ENCODE measurements around the gene CCDC121.

Gene CCDC121

DNA sequence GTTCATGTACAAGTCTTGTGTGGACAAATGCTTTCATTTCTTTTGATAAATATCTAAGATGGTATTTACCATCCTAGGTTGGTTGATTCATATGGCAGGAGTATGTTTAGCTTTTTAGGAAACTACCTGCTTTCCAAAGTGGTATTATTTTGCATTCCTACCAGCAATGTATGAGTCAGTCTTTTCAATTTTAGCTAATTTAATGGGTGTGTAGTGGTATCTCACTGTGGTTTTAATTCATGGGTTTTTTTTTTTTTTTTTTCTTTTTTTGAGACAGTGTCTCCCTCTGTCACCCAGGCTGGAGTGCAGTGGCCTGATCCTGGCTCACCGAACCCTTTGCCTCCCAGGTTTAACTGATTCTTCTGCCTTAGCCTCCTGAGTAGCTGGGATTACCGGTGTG is 41.8 kb downstream of the CCDC121 start:
- intact Hi-C loops (cut with DNase I) = no loop called here
- no peak for DNase-seq

DNA sequence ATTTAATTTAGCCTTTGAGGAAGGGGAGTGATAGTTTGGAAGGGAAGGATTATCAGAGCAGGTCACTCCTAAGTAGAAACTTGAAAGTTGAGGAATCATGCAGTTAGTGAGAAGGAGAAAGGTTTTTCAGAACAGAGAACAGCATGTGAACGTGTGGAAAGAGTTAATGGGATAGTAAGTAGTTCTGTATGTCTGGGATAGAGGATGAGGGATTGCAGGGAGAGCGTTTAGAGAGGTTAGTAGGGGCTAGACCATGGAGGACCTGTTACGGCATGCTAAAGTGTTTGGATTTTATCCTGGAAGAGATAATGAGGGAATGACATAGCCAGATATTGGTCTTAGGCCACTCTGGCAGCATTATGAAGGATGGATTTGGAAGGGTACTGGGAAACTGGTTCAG is 44.2 kb downstream of the CCDC121 start:
- no peak for DNase-seq
- intact Hi-C loops (cut with DNase I) = loop anchor here (5.0 kb wide), 1 partner anchor 43 kb away; the partner anchor contains the start of genes CCDC121 and GPN1

DNA sequence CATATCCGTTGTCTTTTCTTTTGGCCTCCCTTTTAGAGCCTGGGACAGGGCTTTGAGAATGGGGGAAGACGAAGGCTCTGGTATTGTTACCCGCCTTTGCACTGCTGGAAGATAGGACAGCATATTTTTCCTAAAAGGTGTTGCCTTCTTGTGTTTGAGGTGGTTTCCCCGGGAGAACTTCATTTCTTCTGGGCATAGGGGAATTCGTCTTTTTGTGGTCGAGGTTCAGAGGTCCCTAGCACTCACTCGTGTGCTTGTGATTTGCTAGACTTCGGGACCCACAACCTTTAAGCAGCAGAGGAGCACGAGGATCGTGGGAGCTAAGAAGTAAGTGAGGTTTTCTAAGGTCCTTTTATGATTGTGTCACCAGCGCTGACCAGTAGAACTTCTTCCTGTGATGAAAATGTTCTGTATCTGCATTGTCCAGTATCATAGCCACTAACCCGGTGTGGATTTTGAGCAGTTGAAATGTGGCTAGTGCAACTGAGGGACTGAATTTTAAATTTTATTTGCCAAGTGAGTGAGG is 45.4 kb downstream of the CCDC121 start:
- intact Hi-C loops (cut with DNase I) = loop anchor here (5.0 kb wide), 1 partner anchor 44 kb away; the partner anchor contains the start of genes CCDC121 and GPN1
- no peak for DNase-seq

DNA sequence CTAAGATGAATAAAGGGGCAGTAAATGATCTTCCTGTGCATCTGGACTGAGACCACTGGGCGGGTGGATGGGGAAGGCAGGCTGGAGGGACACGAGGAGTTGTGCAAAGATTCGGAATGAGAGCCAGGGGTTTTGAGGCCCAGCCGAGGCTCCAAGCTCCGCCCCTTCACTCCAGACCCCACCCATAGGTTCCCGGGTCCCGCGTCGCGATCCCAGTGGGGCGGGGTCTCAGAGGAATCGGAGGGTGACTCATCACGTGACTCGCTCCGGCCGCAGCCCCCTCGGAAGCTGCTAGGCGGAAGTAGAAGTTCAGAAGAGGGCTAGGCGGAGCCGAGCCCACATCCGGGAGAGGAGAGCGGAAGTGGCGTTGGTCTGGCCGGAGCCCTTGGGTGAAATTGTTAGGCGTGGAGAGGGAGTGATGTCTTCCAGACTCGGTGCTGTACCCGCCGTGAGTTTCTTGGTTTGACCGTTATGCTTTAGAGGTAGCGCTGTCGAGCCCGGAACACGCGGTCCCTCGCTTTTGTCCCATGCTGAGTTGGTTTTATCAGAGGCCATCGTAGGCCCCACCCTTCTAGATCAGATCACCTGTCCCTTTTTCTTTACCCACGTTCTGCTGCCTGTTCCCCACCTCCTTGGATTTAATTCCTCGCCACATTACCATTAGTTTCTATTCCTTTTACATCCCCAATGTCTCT is 46.0 kb downstream of the CCDC121 start, which contains the start of gene ZNF512:
ZNF512 (plus strand) TSS at position 348 of the 695 bp plus-strand sequence; CDS start at position 419, 71 bp downstream.
- peak; percentile 78 to 93 (median 86) for DNase-seq
- intact Hi-C loops (cut with DNase I) = loop anchor here (5.0 kb wide), 1 partner anchor 44 kb away; the partner anchor contains the start of genes CCDC121 and GPN1

DNA sequence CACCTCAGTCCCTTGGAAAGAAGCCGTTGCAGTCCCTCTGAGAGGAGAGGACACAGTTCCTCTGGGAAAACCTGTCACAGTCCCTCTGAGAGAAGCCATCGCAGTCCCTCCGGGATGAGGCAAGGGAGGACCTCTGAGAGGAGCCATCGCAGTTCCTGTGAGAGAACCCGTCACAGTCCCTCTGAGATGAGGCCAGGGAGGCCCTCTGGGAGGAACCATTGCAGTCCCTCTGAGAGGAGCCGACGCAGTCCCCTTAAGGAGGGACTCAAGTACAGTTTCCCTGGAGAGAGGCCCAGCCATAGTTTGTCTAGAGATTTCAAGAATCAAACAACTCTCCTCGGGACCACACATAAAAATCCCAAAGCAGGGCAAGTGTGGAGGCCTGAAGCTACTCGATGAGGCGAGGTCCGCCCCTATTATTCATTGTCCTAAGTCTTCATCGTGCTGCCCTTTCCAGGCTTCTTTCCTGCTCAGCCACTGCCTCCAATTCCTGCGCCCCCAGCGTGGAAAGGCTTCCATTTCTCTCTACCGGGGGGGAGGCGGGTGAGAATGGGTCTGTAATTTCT is 46.6 kb downstream of the CCDC121 start:
- peak in 4 of 42 donors; percentile 2 to 15 (median 6) for DNase-seq
- intact Hi-C loops (cut with DNase I) = loop anchor here (5.0 kb wide), 1 partner anchor 45 kb away; the partner anchor contains the start of genes CCDC121 and GPN1

DNA sequence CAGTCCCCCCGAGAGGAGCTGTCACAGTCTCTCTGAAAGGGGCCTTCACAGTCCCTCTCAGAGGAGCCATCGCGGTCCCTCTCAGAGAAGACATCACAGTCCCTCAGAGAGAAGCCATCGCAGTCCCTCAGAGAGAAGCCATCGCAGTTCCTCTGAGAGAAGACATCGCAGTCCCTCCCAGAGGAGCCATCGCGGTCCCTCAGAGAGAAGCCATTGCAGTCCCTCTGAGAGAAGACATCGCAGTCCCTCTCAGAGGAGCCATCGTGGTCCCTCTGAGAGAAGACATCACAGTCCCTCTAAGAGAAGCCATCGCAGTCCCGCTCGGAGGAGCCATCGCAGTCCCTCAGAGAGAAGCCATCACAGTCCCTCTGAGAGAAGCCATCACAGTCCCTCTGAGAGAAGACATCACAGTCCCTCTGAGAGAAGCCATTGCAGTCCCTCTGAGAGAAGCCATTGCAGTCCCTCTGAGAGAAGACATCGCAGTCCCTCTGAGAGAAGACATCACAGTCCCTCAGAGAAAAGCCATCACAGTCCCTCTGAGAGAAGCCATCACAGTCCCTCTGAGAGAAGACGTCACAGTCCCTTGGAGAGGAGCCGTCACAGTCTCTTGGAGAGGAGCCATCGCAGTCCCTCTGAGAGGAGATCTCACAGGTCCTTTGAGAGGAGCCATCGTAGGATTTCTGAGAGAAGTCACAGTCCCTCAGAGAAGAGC is 47.2 kb downstream of the CCDC121 start:
- intact Hi-C loops (cut with DNase I) = loop anchor here (5.0 kb wide), 1 partner anchor 46 kb away; the partner anchor contains the start of genes CCDC121 and GPN1
- DNase-seq = no peak
